ENCODE results near the gene UGCG.

Gene UGCG

DNA sequence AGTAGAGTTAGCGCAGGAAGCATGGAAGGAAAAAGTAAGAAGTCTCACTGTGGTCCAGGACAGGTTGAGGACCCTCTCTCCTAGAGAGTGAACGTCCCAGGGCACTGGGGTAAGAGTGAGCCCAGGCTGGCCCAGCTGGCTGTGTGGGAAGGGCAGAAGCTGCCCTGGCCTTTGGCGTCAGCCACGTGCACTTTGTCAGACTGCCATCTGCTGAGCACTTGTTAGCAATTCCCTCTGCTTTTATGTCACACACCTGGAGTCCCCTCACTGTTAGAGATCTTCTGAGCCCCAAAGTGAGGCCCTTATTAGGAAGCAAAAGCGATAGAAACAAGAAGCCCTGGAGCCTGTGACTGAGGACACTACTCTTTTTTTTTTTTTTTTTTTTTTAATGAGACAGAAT is 79.1 kb downstream of the UGCG start:
- Histone ChIP-seq H3K27ac (no peak overlapping the region), H3K4me3 (no peak overlapping the region)
- TF ChIP-seq, protein P1, sequence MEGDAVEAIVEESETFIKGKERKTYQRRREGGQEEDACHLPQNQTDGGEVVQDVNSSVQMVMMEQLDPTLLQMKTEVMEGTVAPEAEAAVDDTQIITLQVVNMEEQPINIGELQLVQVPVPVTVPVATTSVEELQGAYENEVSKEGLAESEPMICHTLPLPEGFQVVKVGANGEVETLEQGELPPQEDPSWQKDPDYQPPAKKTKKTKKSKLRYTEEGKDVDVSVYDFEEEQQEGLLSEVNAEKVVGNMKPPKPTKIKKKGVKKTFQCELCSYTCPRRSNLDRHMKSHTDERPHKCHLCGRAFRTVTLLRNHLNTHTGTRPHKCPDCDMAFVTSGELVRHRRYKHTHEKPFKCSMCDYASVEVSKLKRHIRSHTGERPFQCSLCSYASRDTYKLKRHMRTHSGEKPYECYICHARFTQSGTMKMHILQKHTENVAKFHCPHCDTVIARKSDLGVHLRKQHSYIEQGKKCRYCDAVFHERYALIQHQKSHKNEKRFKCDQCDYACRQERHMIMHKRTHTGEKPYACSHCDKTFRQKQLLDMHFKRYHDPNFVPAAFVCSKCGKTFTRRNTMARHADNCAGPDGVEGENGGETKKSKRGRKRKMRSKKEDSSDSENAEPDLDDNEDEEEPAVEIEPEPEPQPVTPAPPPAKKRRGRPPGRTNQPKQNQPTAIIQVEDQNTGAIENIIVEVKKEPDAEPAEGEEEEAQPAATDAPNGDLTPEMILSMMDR (IDR thresholded peaks at IDR 0.05), result no peak
- no peak for DNase-seq (ENCODE audit: low spot score)

DNA sequence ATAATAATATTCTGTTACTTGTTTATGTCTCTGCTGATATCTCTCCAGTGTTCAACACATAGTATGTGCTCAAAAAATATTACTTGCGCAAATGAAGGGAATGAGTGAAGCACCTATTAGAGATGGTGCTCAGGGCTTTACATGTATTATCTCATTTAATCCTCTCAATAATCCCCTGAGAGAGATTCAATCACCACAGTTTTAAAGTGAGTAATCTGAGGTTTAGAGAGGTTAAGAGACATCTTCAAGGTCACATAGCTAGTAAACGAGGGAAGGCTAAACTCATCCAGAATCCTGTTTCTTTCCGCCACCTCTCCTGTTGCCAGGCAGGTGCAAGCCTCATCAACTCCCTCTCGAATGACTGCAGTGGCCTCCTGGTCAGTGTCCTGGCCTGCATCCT is 82.0 kb downstream of the UGCG start:
- no peak for DNase-seq (ENCODE audit: low spot score)
- H3K4me3 ChIP-seq, result no peak overlapping the region
- H3K27ac ChIP-seq, result no peak overlapping the region
- TF ChIP-seq, protein P1 (IDR thresholded peaks at IDR 0.05), result no peak

DNA sequence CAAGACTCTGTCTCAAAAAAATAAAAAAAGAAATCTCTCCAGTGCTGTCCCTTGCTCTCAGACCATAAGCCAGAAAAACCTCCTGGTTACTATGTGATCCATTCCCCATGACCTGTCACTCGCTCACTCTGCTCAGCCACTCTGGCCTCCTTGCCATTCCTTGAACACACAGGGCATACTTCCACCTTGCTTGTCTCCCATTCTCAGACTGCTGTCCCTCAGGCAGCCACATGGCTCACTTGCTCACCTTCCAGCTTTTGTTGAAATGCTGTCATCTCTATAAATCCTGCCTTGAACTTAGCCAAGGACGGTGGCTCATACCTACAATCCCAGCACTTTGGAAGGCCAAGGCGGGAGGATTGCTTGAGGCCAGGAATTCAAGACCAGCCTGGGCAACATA is 82.9 kb downstream of the UGCG start:
- no peak for DNase-seq (ENCODE audit: low spot score)
- TF ChIP-seq, protein P1 (IDR thresholded peaks at IDR 0.05), result no peak
- no peak overlapping the region for H3K4me3 ChIP-seq
- no peak overlapping the region for H3K27ac ChIP-seq

DNA sequence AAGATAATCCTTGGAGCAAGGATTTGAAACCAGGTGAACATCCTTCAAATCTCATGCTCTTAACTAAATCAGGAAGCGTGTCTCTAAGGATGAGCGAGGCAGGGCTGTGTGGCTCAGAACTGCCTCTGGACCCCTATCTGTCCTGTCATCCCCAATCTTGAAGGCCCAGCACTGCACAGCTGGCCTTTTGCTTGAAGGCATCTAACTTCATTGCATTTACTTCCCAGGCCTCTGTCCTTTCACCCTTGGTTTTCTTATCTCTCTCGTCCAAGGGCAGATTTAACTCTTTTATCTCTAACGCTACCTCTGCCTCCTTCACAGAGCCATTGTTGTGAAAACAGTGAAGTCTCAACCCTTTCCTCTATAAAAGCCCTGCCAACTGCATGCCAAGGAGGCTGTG is 83.8 kb downstream of the UGCG start:
- no peak for DNase-seq (ENCODE audit: low spot score)
- no peak overlapping the region for H3K4me3 ChIP-seq
- TF ChIP-seq, protein P1 (IDR thresholded peaks at IDR 0.05), result no peak
- no peak overlapping the region for H3K27ac ChIP-seq

DNA sequence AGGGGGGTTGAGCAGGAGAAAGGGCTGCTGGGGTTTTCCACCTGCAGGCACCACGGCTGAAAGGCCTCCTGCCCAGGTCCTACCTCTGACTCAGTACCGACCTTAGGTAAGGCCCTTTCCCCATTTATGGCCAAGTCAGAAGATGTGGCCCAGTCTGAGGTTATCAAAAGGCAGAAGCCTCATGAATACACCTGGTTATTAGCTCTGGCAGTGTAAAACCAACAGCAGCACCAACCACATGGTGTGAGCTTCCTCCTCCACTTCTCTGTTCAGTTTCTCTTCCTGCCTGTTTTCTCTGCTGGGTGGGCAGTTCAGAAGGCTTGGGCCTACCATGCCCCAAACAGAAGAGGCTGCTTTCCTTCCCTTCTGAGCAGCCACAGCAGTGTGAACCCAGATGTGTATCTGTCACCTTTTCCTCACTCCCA is 86.9 kb downstream of the UGCG start:
- Histone ChIP-seq H3K27ac (no peak overlapping the region), H3K4me3 (no peak overlapping the region)
- TF ChIP-seq, protein P1 (IDR thresholded peaks at IDR 0.05), result no peak
- DNase-seq (ENCODE audit: low spot score), result no peak

DNA sequence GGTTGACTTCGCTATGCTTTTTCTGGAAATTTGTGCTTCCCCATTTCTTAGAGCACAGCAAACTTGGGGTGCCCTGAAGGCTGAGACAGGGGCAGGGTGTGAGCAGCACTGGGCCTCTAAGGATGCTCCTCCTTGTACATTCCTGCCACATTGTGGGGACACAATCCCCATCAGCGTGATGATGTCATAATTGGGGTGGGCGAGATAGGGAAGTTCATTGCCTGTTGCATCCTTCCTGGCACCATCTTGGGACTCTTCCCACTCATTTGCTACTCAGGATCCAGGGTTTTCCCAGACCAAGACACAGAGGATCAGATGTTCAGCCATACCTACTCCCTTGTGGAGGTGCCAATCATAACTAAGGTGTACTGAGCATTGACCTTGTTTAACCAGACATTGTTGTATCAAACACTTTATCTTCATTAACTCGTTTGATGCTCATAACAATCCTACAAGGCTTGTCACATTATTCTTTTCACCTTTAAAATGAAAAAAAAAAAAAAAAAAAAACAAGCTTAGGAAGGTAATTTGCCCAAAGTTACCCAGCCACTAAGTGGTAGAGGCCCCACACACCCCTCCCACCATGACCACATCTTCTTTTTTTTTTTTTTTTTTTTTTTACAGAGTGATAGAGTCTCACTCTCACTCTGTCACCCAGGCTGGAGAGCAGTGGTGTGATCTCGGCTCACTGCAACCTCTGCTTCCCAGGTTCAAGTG is 87.6 kb downstream of the UGCG start:
- TF ChIP-seq, protein P1 (IDR thresholded peaks at IDR 0.05), result no peak
- Histone ChIP-seq H3K4me3 (no peak overlapping the region), H3K27ac (no peak overlapping the region)
- no peak for DNase-seq (ENCODE audit: low spot score)

Data from coronary artery (tissue), 2 donors.